Measurements from ENCODE around the gene KCNQ1.

The KCNQ1 gene

GRCh38 chr11:2809854-2810253 lies 365.0 kb downstream of the KCNQ1 start:
- DNase-seq (ENCODE audit: low read depth): no peak

- DNase-seq (ENCODE audit: low read depth): no peak
Observed at GRCh38 chr11:2810411-2811205, 365.8 kb downstream of the KCNQ1 start.

- DNase-seq (ENCODE audit: low read depth): no peak
Observed at GRCh38 chr11:2811206-2812091, 366.6 kb downstream of the KCNQ1 start.

- no peak for DNase-seq (ENCODE audit: low read depth)
Observed at GRCh38 chr11:2812371-2812991, 367.7 kb downstream of the KCNQ1 start.

- no peak for DNase-seq (ENCODE audit: low read depth)
Observed at GRCh38 chr11:2813141-2813908, 368.5 kb downstream of the KCNQ1 start.

- DNase-seq (ENCODE audit: low read depth): no peak
Observed at GRCh38 chr11:2813968-2814367, 369.2 kb downstream of the KCNQ1 start.

- DNase-seq (ENCODE audit: low read depth): no peak
Observed at GRCh38 chr11:2814751-2815150, 369.9 kb downstream of the KCNQ1 start.

- DNase-seq (ENCODE audit: low read depth): no peak
Observed at GRCh38 chr11:2815762-2816496, 371.1 kb downstream of the KCNQ1 start.

- DNase-seq (ENCODE audit: low read depth): no peak
Observed at GRCh38 chr11:2816523-2816922, 371.7 kb downstream of the KCNQ1 start.

- DNase-seq (ENCODE audit: low read depth): peak; percentile 39
Observed at GRCh38 chr11:2816941-2817421, 372.2 kb downstream of the KCNQ1 start.

GRCh38 chr11:2817431-2817830 lies 372.6 kb downstream of the KCNQ1 start:
- DNase-seq (ENCODE audit: low read depth): no peak

- DNase-seq (ENCODE audit: low read depth): no peak
Observed at GRCh38 chr11:2818021-2818420, 373.2 kb downstream of the KCNQ1 start.

GRCh38 chr11:2818503-2818902 lies 373.7 kb downstream of the KCNQ1 start:
- DNase-seq (ENCODE audit: low read depth): no peak

GRCh38 chr11:2819316-2819715 lies 374.5 kb downstream of the KCNQ1 start:
- no peak for DNase-seq (ENCODE audit: low read depth)

- DNase-seq (ENCODE audit: low read depth): no peak
Observed at GRCh38 chr11:2820976-2821375, 376.2 kb downstream of the KCNQ1 start.

GRCh38 chr11:2821891-2822290 lies 377.1 kb downstream of the KCNQ1 start:
- DNase-seq (ENCODE audit: low read depth): no peak

- DNase-seq (ENCODE audit: low read depth): no peak
Observed at GRCh38 chr11:2824851-2825250, 380.0 kb downstream of the KCNQ1 start.

- peak; percentile 78 for DNase-seq (ENCODE audit: low read depth)
Observed at GRCh38 chr11:2825261-2825888, 380.6 kb downstream of the KCNQ1 start.

GRCh38 chr11:2825889-2826678 lies 381.3 kb downstream of the KCNQ1 start:
- DNase-seq (ENCODE audit: low read depth): peak; percentile 93

GRCh38 chr11:2826679-2827056 lies 381.9 kb downstream of the KCNQ1 start:
- no peak for DNase-seq (ENCODE audit: low read depth)
